MCF 10A (cell line): ENCODE results near the gene CAMK1. TPM values are rescaled to one million over a fixed set of nuclear protein-coding genes. Genes with fewer than 3 reads are reported as not detected.

Experiments
- BruUV-seq: library from RNA; stranded (reverse); fragments of 400-500 nt; replicated peaks from 2 replicates; lab custom pipeline; 2021; lab: Mats Ljungman, UMichigan
- CTCF ChIA-PET: fragments of 300-600 bp; sonication (Branson Sonifier 250); formaldehyde crosslinking; extraction: SDS; loops from one replicate; lab custom pipeline; 2021; ENCODE audit warnings: antibody characterized with exemption, inconsistent platforms; lab: Yijun Ruan, JAX
- POLR2A ChIA-PET: fragments of 300-600, 350-650 bp; sonication (Branson Sonifier 250); formaldehyde crosslinking; extraction: SDS; loops from one replicate; lab custom pipeline; 2020; ENCODE audit warnings: antibody characterized with exemption, inconsistent platforms; lab: Yijun Ruan, JAX
- DNase-seq: peaks from one replicate; pipeline ENCODE4 v3.0.0-alpha.2; 2018; ENCODE audit not compliant: unreplicated experiment
- H3K27ac Mint-ChIP-seq: one replicate; pipeline ENCODE4 v1.8.0; 2022; ENCODE audit warnings: mild to moderate bottlenecking, low read depth, mixed read lengths; ENCODE audit not compliant: unreplicated experiment
- H3K27me3 Mint-ChIP-seq: one replicate; pipeline ENCODE4 v1.8.0; 2022; ENCODE audit warnings: mixed read lengths; ENCODE audit not compliant: insufficient read depth, unreplicated experiment
- H3K36me3 Mint-ChIP-seq: one replicate; pipeline ENCODE4 v1.8.0; 2022; ENCODE audit warnings: mild to moderate bottlenecking, moderate library complexity, mixed read lengths; ENCODE audit not compliant: insufficient read depth, unreplicated experiment
- H3K4me1 Mint-ChIP-seq: one replicate; pipeline ENCODE4 v1.8.0; 2022; ENCODE audit warnings: mixed read lengths; ENCODE audit not compliant: insufficient read depth, unreplicated experiment
- H3K4me3 Mint-ChIP-seq: one replicate; pipeline ENCODE4 v1.8.0; 2022; ENCODE audit warnings: mild to moderate bottlenecking, moderate library complexity, mixed read lengths; ENCODE audit not compliant: unreplicated experiment
- H3K9me3 Mint-ChIP-seq: one replicate; pipeline ENCODE4 v1.8.0; 2022; ENCODE audit warnings: mixed read lengths; ENCODE audit not compliant: unreplicated experiment
- CTCF ChIP-seq: fragments of 200-600 bp; IDR thresholded peaks from one replicate; pipeline ENCODE4 v1.8.0; 2022; ENCODE audit warnings: antibody characterized with exemption, mild to moderate bottlenecking; ENCODE audit not compliant: unreplicated experiment
- intact Hi-C: fragments of 100-400 bp; cut with micrococcal nuclease; formaldehyde crosslinking; loops from 2 replicates; pipeline ENCODE4 v1.14.1; 2022
- total RNA-seq: library from RNA; stranded (reverse); gene quantifications from 2 replicates; pipeline ENCODE4 v1.2.3, GENCODE V29; 2022

The CAMK1 gene
- total RNA-seq, 1 experiment from 2014 or later, result 8.3 TPM

- DNase-seq, result peak; percentile 98
- no TSS peak for BruUV-seq
- intact Hi-C loops, result no loop called here
- no peak for TF ChIP-seq CTCF
- POLR2A ChIA-PET, result interaction anchor here (0.6 to 3.3 kb wide), 18 partner anchors 14 to 512 kb away, joined by 3 to 41 read pairs (median 5); partner anchors contain the start of genes ARPC4, BRPF1, RPUSD3 and TADA3
- peak within 1 kb of the TSS; percentile 83 for H3K4me3 Mint-ChIP-seq
- CTCF ChIA-PET, result interaction anchor here (0.6 to 1.9 kb wide), 8 partner anchors 10 to 429 kb away, joined by 3 to 8 read pairs (median 4); no protein-coding TSS in a partner anchor
- H3K9me3 Mint-ChIP-seq, result no peaks in the 10 kb centered on the region
- peak within 1 kb of the TSS; percentile 84 for H3K27ac Mint-ChIP-seq
- peaks cover 30% of the 10 kb centered on the region for H3K36me3 Mint-ChIP-seq
- peaks cover 17% of the 10 kb centered on the region for H3K4me1 Mint-ChIP-seq
- H3K27me3 Mint-ChIP-seq, result no peaks in the 10 kb centered on the region
These were observed 19.8 kb downstream of the CAMK1 start, which contains the start of gene OGG1 for GRCh38 chr3:9749645-9750555. TSS of gene OGG1 (plus strand) at chr3:9749952. CDS start at chr3:9750287, 335 bp downstream.

GRCh38 chr3:9749296-9749644 is 20.5 kb downstream of the CAMK1 start:
- TF ChIP-seq CTCF, result no peak
- BruUV-seq, result no TSS peak
- intact Hi-C loops, result no loop called here
- no peak for DNase-seq
- peaks cover 36% of the 10 kb centered on the region for H3K36me3 Mint-ChIP-seq
- ChIA-PET CTCF (interaction anchor here (1.2 to 1.9 kb wide), 5 partner anchors 9 to 245 kb away, joined by 4 to 6 read pairs (median 4); no protein-coding TSS in a partner anchor), POLR2A (interaction anchor here (0.6 to 3.3 kb wide), 14 partner anchors 9 to 361 kb away, joined by 3 to 41 read pairs (median 6); partner anchors contain the start of genes ARPC4, BRPF1, RPUSD3 and TADA3)
- peak overlapping the region; percentile 84 for H3K27ac Mint-ChIP-seq
- no peaks in the 10 kb centered on the region for H3K27me3 Mint-ChIP-seq
- H3K4me1 Mint-ChIP-seq, result peaks cover 17% of the 10 kb centered on the region
- no peaks in the 10 kb centered on the region for H3K9me3 Mint-ChIP-seq
- H3K4me3 Mint-ChIP-seq, result peak overlapping the region; percentile 83

- Mint-ChIP-seq H3K4me3 (no peak overlapping the region), H3K36me3 (peaks cover 43% of the 10 kb centered on the region), H3K9me3 (no peaks in the 10 kb centered on the region), H3K27me3 (no peaks in the 10 kb centered on the region), H3K27ac (no peak overlapping the region), H3K4me1 (peaks cover 17% of the 10 kb centered on the region)
- BruUV-seq, result no TSS peak
- no peak for DNase-seq
- POLR2A ChIA-PET, result interaction anchor here (0.8 to 3.3 kb wide), 2 partner anchors 14 to 18 kb away, joined by 3 to 40 read pairs; no protein-coding TSS in a partner anchor
- intact Hi-C loops, result no loop called here
- no peak for TF ChIP-seq CTCF
- CTCF ChIA-PET, result interaction anchor here (1.1 to 1.3 kb wide), 2 partner anchors 10 to 33 kb away, joined by 4 read pairs; no protein-coding TSS in a partner anchor
These were observed 21.7 kb downstream of the CAMK1 start for GRCh38 chr3:9748031-9748430.

GRCh38 chr3:9747267-9747666 is 22.5 kb downstream of the CAMK1 start:
- peaks cover 43% of the 10 kb centered on the region for H3K36me3 Mint-ChIP-seq

More at GRCh38 chr3:9747267-9747666, 22.5 kb downstream of the CAMK1 start:
- ChIA-PET POLR2A (no interaction called here), CTCF (interaction anchor here (1.1 kb wide), 1 partner anchor 9 kb away, joined by 4 read pairs; no protein-coding TSS in a partner anchor)
- intact Hi-C loops, result no loop called here
- Mint-ChIP-seq H3K4me3 (no peak overlapping the region), H3K9me3 (no peaks in the 10 kb centered on the region), H3K27ac (no peak overlapping the region), H3K4me1 (peaks cover 17% of the 10 kb centered on the region), H3K27me3 (no peaks in the 10 kb centered on the region)
- no TSS peak for BruUV-seq
- no peak for TF ChIP-seq CTCF
- no peak for DNase-seq
